ENCODE data around the gene RELN. TPM values are rescaled to one million over a fixed set of nuclear protein-coding genes. Genes with fewer than 3 reads are reported as not detected.

RELN gene
- total RNA-seq, 1 donor from 2014 or later, result 0.19 TPM

DNA sequence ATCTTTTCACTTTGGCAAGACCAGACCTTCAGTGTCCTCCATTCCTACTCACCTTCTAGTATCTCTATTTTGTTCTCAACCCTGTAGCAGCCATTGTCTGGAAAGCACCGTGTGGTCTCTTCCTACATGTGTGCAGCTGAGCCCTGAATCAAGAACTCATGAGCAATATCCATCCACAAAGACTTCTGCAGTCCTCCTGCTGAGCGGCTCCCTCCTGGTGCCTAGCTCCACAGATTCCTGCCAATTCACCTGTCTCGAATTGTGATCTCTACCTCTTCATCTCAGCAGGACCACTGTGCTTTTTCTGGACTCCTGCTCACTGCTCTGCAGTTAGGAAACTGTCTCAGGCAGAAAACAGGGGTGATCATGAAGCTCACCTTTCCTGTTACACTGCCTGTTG, 118.8 kb downstream of the RELN start:
- H3K27ac Mint-ChIP-seq (ENCODE audit: unreplicated experiment), result no peak overlapping the region
- no peak for DNase-seq (ENCODE audit: extremely low spot score, unreplicated experiment)
- H3K4me3 Mint-ChIP-seq (ENCODE audit: unreplicated experiment), result no peak overlapping the region
- no peaks in the 10 kb centered on the region for H3K36me3 Mint-ChIP-seq (ENCODE audit: unreplicated experiment)
- H3K4me1 Mint-ChIP-seq (ENCODE audit: unreplicated experiment), result no peaks in the 10 kb centered on the region
- peaks cover 3% of the 10 kb centered on the region for H3K27me3 Mint-ChIP-seq (ENCODE audit: unreplicated experiment)
- H3K9me3 Mint-ChIP-seq (ENCODE audit: unreplicated experiment), result no peaks in the 10 kb centered on the region
- TF ChIP-seq, protein P1, sequence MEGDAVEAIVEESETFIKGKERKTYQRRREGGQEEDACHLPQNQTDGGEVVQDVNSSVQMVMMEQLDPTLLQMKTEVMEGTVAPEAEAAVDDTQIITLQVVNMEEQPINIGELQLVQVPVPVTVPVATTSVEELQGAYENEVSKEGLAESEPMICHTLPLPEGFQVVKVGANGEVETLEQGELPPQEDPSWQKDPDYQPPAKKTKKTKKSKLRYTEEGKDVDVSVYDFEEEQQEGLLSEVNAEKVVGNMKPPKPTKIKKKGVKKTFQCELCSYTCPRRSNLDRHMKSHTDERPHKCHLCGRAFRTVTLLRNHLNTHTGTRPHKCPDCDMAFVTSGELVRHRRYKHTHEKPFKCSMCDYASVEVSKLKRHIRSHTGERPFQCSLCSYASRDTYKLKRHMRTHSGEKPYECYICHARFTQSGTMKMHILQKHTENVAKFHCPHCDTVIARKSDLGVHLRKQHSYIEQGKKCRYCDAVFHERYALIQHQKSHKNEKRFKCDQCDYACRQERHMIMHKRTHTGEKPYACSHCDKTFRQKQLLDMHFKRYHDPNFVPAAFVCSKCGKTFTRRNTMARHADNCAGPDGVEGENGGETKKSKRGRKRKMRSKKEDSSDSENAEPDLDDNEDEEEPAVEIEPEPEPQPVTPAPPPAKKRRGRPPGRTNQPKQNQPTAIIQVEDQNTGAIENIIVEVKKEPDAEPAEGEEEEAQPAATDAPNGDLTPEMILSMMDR (IDR thresholded peaks at IDR 0.05), result no peak

DNA sequence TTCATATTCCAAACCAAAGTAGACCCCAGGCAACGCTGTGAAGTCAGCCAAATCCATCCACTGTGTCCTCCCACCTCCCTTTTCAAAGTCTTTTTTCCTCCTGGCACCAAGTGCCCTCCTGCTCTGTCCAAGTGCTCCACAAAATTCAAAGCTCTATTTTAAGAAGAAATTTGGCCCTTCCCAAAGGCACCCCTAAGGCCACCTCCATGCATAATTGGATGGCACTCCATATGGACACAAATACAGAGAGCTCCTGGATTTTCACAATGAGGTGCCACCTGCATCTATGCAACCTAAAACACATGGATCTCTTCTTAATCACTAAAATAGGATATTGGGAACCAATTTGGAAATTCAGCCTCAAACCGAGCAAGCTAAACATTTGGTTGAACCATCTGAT, 121.6 kb downstream of the RELN start:
- Mint-ChIP-seq H3K27ac (ENCODE audit: unreplicated experiment) (no peak overlapping the region), H3K9me3 (ENCODE audit: unreplicated experiment) (no peaks in the 10 kb centered on the region), H3K27me3 (ENCODE audit: unreplicated experiment) (peaks cover 14% of the 10 kb centered on the region), H3K4me3 (ENCODE audit: unreplicated experiment) (no peak overlapping the region), H3K36me3 (ENCODE audit: unreplicated experiment) (no peaks in the 10 kb centered on the region), H3K4me1 (ENCODE audit: unreplicated experiment) (no peaks in the 10 kb centered on the region)
- TF ChIP-seq, protein P1 (IDR thresholded peaks at IDR 0.05), result no peak
- DNase-seq (ENCODE audit: extremely low spot score, unreplicated experiment), result no peak

GRCh38 chr7:103866919-103867318, 122.5 kb downstream of the RELN start:
- H3K27ac Mint-ChIP-seq (ENCODE audit: unreplicated experiment), result no peak overlapping the region
- no peaks in the 10 kb centered on the region for H3K9me3 Mint-ChIP-seq (ENCODE audit: unreplicated experiment)
- H3K4me1 Mint-ChIP-seq (ENCODE audit: unreplicated experiment), result no peaks in the 10 kb centered on the region
- no peak overlapping the region for H3K4me3 Mint-ChIP-seq (ENCODE audit: unreplicated experiment)
- DNase-seq (ENCODE audit: extremely low spot score, unreplicated experiment), result no peak
- H3K36me3 Mint-ChIP-seq (ENCODE audit: unreplicated experiment), result no peaks in the 10 kb centered on the region
- TF ChIP-seq, protein P1 (IDR thresholded peaks at IDR 0.05), result no peak
- H3K27me3 Mint-ChIP-seq (ENCODE audit: unreplicated experiment), result peaks cover 14% of the 10 kb centered on the region

- Mint-ChIP-seq H3K27ac (ENCODE audit: unreplicated experiment) (no peak overlapping the region), H3K4me1 (ENCODE audit: unreplicated experiment) (no peaks in the 10 kb centered on the region)
- DNase-seq (ENCODE audit: extremely low spot score, unreplicated experiment), result no peak
Measured at GRCh38 chr7:103865442-103865841, 124.0 kb downstream of the RELN start.

GRCh38 chr7:103862302-103863035, 127.0 kb downstream of the RELN start:
- TF ChIP-seq, protein P1 (IDR thresholded peaks at IDR 0.05), result no peak
- no peaks in the 10 kb centered on the region for H3K4me1 Mint-ChIP-seq (ENCODE audit: unreplicated experiment)
- H3K27me3 Mint-ChIP-seq (ENCODE audit: unreplicated experiment), result peaks cover 19% of the 10 kb centered on the region

More at GRCh38 chr7:103865442-103865841, 124.0 kb downstream of the RELN start:
- no peaks in the 10 kb centered on the region for H3K9me3 Mint-ChIP-seq (ENCODE audit: unreplicated experiment)
- H3K36me3 Mint-ChIP-seq (ENCODE audit: unreplicated experiment), result no peaks in the 10 kb centered on the region
- TF ChIP-seq, protein P1 (IDR thresholded peaks at IDR 0.05), result no peak
- H3K27me3 Mint-ChIP-seq (ENCODE audit: unreplicated experiment), result peaks cover 17% of the 10 kb centered on the region
- H3K4me3 Mint-ChIP-seq (ENCODE audit: unreplicated experiment), result no peak overlapping the region

More at GRCh38 chr7:103862302-103863035, 127.0 kb downstream of the RELN start:
- H3K36me3 Mint-ChIP-seq (ENCODE audit: unreplicated experiment), result no peaks in the 10 kb centered on the region
- no peak overlapping the region for H3K27ac Mint-ChIP-seq (ENCODE audit: unreplicated experiment)
- no peak overlapping the region for H3K4me3 Mint-ChIP-seq (ENCODE audit: unreplicated experiment)
- H3K9me3 Mint-ChIP-seq (ENCODE audit: unreplicated experiment), result no peaks in the 10 kb centered on the region
- DNase-seq (ENCODE audit: extremely low spot score, unreplicated experiment), result no peak
